HG03354 (cell line): ENCODE results near the gene SPANXN1.
"Not testable (repeated sequence)": the region's sequence is repeated elsewhere in the genome, so short reads cannot be mapped to it uniquely, and the experiment has no call there.

ENCODE experiments used
- ATAC-seq: cut with Tn5 transposase; IDR thresholded peaks from one replicate; pipeline ENCODE4 v1.9.1; 2021; ENCODE audit warnings: mild to moderate bottlenecking; ENCODE audit not compliant: unreplicated experiment, poor library complexity, severe bottlenecking

Gene SPANXN1

GRCh38 chrX:145247203-145247602 is at the start of gene SPANXN1:
Gene SPANXN1, plus strand, starts transcription at chrX:145247503. Its CDS starts 84 bp downstream, at chrX:145247587.
- not testable (repeated sequence) for ATAC-seq

DNA sequence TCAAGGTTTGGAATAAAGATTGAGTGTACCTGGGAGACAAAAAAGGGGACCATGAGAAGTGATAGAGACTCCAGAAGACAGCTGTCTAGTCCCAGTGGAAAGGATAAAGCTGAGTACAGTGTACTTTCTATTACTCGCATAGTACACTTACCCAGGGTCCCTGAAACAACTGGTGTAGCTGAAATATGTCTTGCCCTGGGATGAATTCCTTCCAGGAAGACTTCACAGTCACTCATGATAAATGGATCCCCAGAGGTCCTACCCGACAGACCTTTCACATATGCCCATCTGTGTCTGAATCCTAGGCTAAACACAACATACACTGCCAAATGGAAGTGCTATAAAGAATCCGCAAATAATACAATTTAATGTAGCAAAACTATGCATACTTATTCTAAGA is 48.2 kb upstream of the SPANXN1 start:
- no peak for ATAC-seq

DNA sequence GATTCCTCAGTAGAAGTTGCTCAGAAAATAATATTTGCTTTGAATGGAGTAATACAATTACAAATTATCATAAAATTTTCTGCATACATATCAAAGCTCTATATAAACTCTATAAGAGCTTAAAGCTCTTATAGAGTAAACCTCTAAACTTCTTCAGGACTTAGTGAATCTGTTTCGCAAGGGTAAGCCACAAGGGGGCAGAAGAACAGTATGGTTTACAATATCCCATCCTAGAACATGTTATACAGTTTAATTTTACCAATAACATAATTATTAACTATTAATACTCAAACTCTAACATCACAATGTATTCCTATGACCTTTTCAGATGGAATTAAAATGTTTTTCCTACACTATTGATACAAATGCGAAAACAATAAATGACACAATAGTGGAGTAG is 33.8 kb upstream of the SPANXN1 start:
- no peak for ATAC-seq

DNA sequence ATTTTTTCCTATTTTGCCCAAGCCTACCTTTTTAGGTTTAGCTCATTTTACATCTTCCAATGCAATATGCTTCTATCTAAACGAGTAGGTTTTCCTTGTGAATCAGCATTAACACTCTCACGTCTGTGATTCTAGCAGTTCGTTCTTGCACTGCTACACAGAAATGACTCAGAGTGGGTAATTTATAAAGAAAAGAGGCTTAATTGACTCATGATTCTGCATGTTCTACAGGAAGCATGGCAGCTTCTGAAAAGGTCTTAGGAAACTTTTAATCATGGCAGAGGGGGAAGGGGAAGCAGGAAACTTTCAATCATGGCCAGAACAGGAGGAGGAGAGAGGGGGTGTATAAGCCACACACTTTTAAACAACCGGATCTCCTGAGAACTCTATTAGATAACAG is 44.9 kb downstream of the SPANXN1 start:
- no peak for ATAC-seq
